HG03135 (cell line): Measurements from ENCODE around the gene TPSB2.
"Not testable (repeated sequence)": the region's sequence is repeated elsewhere in the genome, so short reads cannot be mapped to it uniquely, and the experiment has no call there.

Experiments
- ATAC-seq: cut with Tn5 transposase; IDR thresholded peaks from one replicate; pipeline ENCODE4 v1.9.1; 2021; ENCODE audit warnings: mild to moderate bottlenecking, moderate library complexity; ENCODE audit not compliant: unreplicated experiment

Gene TPSB2

GRCh38 chr16:1185460-1186207 is 44.4 kb downstream of the TPSB2 start:
- ATAC-seq: not testable (repeated sequence)

GRCh38 chr16:1184980-1185379 is 45.0 kb downstream of the TPSB2 start:
- ATAC-seq: no peak

GRCh38 chr16:1184156-1184868 is 45.7 kb downstream of the TPSB2 start:
- ATAC-seq: no peak

GRCh38 chr16:1182950-1183907 is 46.8 kb downstream of the TPSB2 start:
- no peak for ATAC-seq

- ATAC-seq: no peak
These were observed 47.7 kb downstream of the TPSB2 start for GRCh38 chr16:1182316-1182671.

- no peak for ATAC-seq
These were observed 48.3 kb downstream of the TPSB2 start for GRCh38 chr16:1181404-1182315.

GRCh38 chr16:1180549-1181403 is 49.2 kb downstream of the TPSB2 start:
- ATAC-seq: no peak
